Muscle layer of colon (tissue), 2 donors: Measurements from ENCODE around the gene ZNF133.

Experiments used
- H3K27ac ChIP-seq: one replicate; pipeline ENCODE4 v1.7.0; 2013; ENCODE audit warnings: low read depth, mild to moderate bottlenecking, low read length, moderate library complexity
- H3K27me3 ChIP-seq, 2 donors: one replicate each; pipeline ENCODE4 v1.7.0; 2013; ENCODE audit warnings: low read length in 2 of 2, mild to moderate bottlenecking in 2 of 2; ENCODE audit not compliant: insufficient read depth in 2 of 2, control insufficient read depth in 1 of 2
- H3K36me3 ChIP-seq: one replicate; pipeline ENCODE4 v1.7.0; 2013; ENCODE audit warnings: mild to moderate bottlenecking, low read length; ENCODE audit not compliant: insufficient read depth
- H3K4me1 ChIP-seq: one replicate; pipeline ENCODE4 v1.7.0; 2013; ENCODE audit warnings: mild to moderate bottlenecking, low read length; ENCODE audit not compliant: insufficient read depth
- H3K4me3 ChIP-seq, 2 donors: one replicate each; pipeline ENCODE4 v1.7.0; 2013; ENCODE audit warnings: low read length in 2 of 2, low read depth in 1 of 2, mild to moderate bottlenecking in 1 of 2, moderate library complexity in 1 of 2
- H3K9ac ChIP-seq: one replicate; pipeline ENCODE4 v1.7.0; 2013; ENCODE audit warnings: low read length
- H3K9me3 ChIP-seq: one replicate; pipeline ENCODE4 v1.7.0; 2013; ENCODE audit warnings: mild to moderate bottlenecking, low read length
- donor health status: abdominal sarcoma.
- donor health status: Adenocarcinoma of cecum.

ZNF133 gene

DNA sequence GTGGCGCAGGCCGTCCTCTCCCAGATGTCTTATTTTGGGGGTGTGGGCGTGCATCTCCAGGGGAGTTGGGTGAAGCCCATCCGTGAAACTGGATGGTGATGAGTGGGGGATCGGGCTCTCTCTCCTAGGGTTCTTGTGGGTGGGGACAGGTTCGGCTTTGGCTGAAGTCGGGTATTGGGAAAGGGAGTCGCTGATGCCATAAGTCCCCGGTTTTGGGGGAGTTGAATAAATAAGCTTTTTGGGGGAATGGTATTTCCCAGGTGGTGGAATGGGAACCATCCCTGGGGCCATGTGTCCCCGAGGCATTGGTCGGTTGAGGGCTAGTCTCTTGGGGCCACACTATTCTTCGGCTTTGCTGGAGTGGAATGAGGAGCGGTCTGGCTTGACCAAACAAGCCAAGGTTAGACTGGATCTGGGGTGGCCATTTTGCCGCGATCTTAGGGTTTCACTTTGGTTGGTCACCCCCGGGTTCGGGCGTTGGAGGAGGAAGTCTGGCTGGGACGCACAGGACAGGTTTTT is 481 bp downstream of the ZNF133 start:
- Histone ChIP-seq H3K36me3 (peaks cover 13% of the 10 kb centered on the region), H3K27ac (peak overlapping the region; percentile 87), H3K4me3 (peak overlapping the region; percentile 75 to 98), H3K4me1 (peaks cover 13% of the 10 kb centered on the region), H3K27me3 (no peaks in the 10 kb centered on the region), H3K9ac (peak overlapping the region; percentile 64), H3K9me3 (peaks cover 10% of the 10 kb centered on the region)

DNA sequence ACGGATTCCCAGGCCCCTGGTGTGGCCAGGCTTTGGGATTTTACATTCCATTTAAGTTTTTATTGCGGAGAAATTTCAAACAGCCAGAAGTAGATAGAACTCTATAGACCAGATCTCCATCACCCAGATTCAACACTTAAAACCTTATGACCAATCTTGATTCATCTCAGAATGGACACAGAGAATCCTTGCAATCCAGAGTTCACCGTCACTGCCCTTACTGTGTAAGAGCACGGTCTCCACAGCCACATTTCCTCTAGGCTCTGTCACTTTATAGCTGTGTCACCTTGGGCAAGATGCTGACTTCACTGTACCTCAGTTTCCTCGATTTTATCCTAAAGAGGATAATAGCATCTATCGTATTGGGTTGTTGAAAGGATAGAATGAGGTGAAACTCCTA is 979 bp downstream of the ZNF133 start:
- peak overlapping the region; percentile 87 for H3K27ac ChIP-seq
- peak overlapping the region; percentile 75 to 98 for H3K4me3 ChIP-seq
- H3K9me3 ChIP-seq, result peaks cover 6% of the 10 kb centered on the region
- peaks cover 13% of the 10 kb centered on the region for H3K36me3 ChIP-seq
- no peaks in the 10 kb centered on the region for H3K27me3 ChIP-seq
- peaks cover 13% of the 10 kb centered on the region for H3K4me1 ChIP-seq
- peak overlapping the region; percentile 64 for H3K9ac ChIP-seq

DNA sequence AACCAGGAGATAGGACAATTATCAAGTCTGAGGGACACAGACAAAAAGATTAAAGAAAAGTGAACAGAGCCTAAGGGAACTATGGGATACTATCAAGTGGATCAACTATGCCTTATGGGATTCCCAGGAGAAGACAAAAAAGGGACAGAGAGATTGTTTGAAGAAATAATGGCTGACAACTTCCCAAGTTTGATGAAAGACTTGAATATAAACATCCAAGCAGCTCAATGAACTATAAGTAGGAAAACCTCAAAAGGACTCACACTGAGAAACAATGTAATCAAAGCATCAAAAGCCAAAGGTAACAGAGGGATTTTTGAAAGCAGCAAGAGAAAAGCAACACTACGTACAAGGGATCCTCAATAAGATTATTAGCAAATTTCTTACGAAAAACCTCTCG is 11.0 kb downstream of the ZNF133 start:
- H3K36me3 ChIP-seq, result peaks cover 10% of the 10 kb centered on the region
- H3K9ac ChIP-seq, result no peak overlapping the region
- no peak overlapping the region for H3K4me3 ChIP-seq
- no peak overlapping the region for H3K27ac ChIP-seq
- H3K27me3 ChIP-seq, result no peaks in the 10 kb centered on the region
- no peaks in the 10 kb centered on the region for H3K4me1 ChIP-seq
- H3K9me3 ChIP-seq, result no peaks in the 10 kb centered on the region

DNA sequence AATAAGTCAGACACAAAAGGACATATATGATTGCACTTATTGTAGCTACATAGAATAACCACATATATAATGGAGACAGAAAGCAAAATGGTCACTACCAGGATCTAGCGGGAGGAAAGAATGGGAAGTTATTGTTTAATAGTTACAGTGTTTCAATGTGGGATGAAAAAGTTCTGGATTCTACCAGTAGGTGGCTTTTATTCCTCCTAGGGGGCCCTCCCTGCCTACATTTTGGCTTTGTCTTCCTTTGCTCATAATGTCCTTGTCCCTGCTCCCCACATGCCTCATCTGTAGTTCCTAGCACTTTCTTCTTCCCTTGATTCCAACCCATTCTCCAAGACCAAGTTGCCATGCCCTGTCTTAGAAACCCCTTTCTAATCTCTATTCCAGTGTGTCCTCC is 16.3 kb downstream of the ZNF133 start:
- Histone ChIP-seq H3K4me3 (no peak overlapping the region), H3K4me1 (no peaks in the 10 kb centered on the region), H3K27me3 (no peaks in the 10 kb centered on the region), H3K27ac (no peak overlapping the region), H3K9ac (no peak overlapping the region), H3K36me3 (peaks cover 14% of the 10 kb centered on the region), H3K9me3 (no peaks in the 10 kb centered on the region)

DNA sequence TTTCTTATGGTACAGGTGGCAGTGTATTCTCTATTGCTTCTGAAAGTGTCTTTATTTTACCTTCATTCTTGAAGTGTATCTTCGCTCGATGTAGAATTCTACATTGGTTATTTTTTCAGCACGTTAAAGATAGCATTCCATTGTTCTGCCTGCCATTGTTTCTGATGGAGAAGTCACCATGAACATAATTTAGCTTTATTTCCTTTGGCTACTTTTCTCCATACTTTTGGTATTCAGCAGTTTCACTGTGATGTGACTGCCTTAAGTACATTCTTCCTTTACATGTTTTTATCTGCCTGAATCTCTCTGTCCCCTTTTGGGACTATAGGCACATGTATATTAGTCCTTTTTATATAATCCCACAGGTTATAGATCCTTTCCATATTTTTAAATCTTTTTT is 19.0 kb downstream of the ZNF133 start:
- Histone ChIP-seq H3K4me1 (no peaks in the 10 kb centered on the region), H3K36me3 (peaks cover 18% of the 10 kb centered on the region), H3K9me3 (no peaks in the 10 kb centered on the region), H3K4me3 (no peak overlapping the region), H3K27ac (no peak overlapping the region), H3K27me3 (no peaks in the 10 kb centered on the region), H3K9ac (no peak overlapping the region)

DNA sequence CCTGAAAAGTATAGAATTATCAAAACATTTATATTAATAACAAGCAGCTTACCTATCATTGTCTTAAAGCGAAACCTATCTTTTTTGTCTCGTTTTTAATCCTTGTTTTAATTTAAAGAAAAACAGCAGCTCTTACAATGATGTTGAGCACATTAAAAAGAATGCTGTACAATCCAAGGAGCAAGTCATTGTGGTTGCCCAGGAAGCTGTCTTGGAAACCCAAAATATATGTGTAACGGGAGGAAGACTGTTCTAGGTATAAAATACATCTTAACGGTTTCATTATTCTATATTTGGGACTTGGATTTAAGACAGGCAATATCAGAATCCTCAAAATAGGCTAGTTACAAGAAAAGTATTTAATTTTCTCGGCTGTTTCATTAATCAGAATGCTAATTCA is 21.7 kb downstream of the ZNF133 start:
- H3K4me1 ChIP-seq, result no peaks in the 10 kb centered on the region
- H3K27me3 ChIP-seq, result no peaks in the 10 kb centered on the region
- H3K9me3 ChIP-seq, result no peaks in the 10 kb centered on the region
- no peak overlapping the region for H3K27ac ChIP-seq
- H3K4me3 ChIP-seq, result no peak overlapping the region
- no peak overlapping the region for H3K9ac ChIP-seq
- peaks cover 23% of the 10 kb centered on the region for H3K36me3 ChIP-seq

DNA sequence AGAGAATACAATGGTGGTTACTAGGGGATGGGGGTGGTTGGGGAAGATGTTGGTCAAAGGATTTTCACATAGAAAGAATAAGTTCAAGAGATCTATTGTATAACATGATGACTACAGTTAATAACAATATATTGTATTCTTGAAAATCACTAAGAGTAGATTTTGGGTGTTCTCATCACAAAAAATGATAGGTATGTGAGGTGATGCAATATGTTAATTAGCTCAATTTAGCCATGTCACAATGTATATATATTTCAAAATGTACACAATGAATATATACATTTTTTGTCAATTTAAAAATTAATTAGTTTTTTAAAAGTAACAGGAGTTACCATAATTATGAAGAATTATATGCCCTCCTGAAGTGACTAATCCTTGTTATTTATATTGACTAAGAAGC is 22.3 kb downstream of the ZNF133 start:
- H3K4me3 ChIP-seq, result no peak overlapping the region
- no peak overlapping the region for H3K27ac ChIP-seq
- no peak overlapping the region for H3K9ac ChIP-seq
- H3K27me3 ChIP-seq, result no peaks in the 10 kb centered on the region
- H3K9me3 ChIP-seq, result no peaks in the 10 kb centered on the region
- peaks cover 25% of the 10 kb centered on the region for H3K36me3 ChIP-seq
- no peaks in the 10 kb centered on the region for H3K4me1 ChIP-seq

DNA sequence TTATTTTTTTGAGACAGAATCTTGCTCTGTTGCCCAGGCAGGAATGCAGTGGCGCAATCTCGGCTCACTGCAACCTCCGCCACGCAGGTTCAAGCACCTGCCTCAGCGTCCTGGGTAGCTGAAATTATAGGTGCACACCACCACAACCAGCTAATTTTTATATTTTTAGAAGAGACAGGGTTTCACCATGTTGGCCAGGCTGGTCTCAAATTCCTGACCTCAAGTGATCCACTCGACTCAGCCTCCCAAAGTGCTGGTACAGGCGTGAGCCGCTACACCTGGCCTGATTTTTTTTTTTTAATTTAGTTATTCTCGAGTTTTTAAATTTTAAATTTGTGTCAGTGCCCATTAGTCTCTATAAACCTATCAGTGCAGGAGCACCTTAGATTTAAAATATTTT is 24.4 kb downstream of the ZNF133 start:
- H3K4me1 ChIP-seq, result no peaks in the 10 kb centered on the region
- no peak overlapping the region for H3K9ac ChIP-seq
- H3K36me3 ChIP-seq, result peaks cover 41% of the 10 kb centered on the region
- no peaks in the 10 kb centered on the region for H3K27me3 ChIP-seq
- H3K27ac ChIP-seq, result no peak overlapping the region
- H3K9me3 ChIP-seq, result no peaks in the 10 kb centered on the region
- no peak overlapping the region for H3K4me3 ChIP-seq

DNA sequence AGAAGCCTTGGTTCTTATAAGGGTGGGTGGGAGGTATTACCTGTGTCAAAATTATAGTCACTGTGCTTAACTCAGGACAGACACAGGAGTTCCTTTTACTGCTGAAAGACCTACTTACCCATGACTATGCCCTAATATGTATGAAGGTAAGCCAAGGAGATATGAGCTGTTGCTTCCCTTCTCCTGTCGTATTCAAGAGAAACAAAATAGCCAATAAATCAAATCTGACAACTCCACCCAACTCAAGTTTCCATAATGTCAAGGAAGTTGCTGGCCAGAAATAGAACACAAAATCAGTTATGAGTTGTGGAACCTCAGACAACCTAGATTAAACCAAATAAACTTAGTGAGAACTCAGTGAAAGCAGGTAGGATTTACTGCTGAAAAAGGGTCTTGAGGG is 25.1 kb downstream of the ZNF133 start:
- Histone ChIP-seq H3K27me3 (no peaks in the 10 kb centered on the region), H3K4me3 (no peak overlapping the region), H3K36me3 (peaks cover 41% of the 10 kb centered on the region), H3K27ac (no peak overlapping the region), H3K4me1 (no peaks in the 10 kb centered on the region), H3K9me3 (no peaks in the 10 kb centered on the region), H3K9ac (no peak overlapping the region)

DNA sequence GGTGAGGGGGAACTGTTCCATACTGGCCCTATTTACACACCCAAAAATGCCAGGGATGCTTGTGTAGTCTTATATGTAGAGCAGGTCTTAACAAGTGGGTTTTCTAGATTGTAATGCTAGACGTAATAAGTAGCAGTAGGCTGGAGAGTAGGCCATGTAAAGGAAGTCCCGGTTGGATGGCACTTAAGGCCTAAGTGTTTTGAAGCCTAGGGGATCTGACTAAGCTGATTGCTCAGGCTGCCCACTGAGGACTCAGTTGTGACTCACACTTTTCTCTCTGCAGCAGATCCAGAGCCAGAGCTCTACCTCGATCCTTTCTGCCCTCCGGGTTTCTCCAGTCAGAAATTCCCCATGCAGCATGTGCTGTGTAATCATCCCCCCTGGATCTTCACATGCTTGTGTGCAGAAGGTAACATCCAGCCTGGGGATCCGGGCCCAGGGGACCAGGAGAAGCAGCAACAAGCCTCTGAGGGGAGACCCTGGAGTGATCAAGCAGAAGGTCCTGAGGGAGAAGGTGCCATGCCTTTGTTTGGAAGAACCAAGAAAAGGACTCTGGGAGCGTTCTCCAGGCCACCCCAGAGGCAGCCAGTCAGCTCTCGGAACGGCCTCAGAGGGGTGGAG is 26.6 kb downstream of the ZNF133 start:
- Histone ChIP-seq H3K27me3 (no peaks in the 10 kb centered on the region), H3K36me3 (peaks cover 29% of the 10 kb centered on the region), H3K27ac (no peak overlapping the region), H3K9ac (no peak overlapping the region), H3K4me3 (no peak overlapping the region), H3K4me1 (no peaks in the 10 kb centered on the region), H3K9me3 (no peaks in the 10 kb centered on the region)

DNA sequence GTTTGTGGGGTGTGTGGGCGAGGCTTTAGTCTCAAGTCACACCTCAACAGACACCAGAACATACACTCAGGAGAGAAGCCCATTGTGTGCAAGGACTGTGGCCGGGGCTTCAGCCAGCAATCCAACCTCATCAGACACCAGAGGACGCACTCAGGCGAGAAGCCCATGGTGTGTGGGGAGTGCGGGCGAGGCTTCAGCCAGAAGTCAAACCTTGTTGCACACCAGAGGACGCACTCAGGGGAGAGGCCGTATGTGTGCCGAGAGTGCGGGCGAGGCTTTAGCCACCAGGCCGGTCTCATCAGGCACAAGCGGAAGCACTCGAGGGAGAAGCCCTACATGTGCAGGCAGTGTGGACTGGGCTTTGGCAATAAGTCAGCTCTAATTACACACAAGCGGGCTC is 27.8 kb downstream of the ZNF133 start:
- no peak overlapping the region for H3K27ac ChIP-seq
- H3K27me3 ChIP-seq, result no peaks in the 10 kb centered on the region
- H3K9ac ChIP-seq, result no peak overlapping the region
- H3K4me1 ChIP-seq, result no peaks in the 10 kb centered on the region
- H3K36me3 ChIP-seq, result peaks cover 28% of the 10 kb centered on the region
- H3K4me3 ChIP-seq, result no peak overlapping the region
- H3K9me3 ChIP-seq, result no peaks in the 10 kb centered on the region

DNA sequence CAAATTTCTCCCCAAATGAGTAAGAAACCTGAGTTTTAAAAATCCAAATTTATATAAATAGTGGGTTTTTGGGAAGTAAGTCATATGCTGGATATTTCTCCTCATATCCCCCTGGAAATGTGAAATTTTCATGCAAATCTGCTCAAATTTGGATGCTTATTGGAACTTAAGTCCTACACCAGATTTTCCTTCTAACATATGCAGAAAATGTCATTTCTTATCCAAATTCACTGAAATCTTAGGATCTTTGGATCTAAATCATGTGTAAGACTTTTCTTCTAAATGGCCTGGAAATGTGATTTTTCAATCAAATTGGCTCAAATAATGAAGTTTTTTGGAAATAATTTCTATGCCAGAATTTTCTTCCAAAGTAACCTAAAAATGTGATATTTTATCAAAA is 33.0 kb downstream of the ZNF133 start:
- H3K4me1 ChIP-seq, result no peaks in the 10 kb centered on the region
- no peaks in the 10 kb centered on the region for H3K9me3 ChIP-seq
- H3K27me3 ChIP-seq, result no peaks in the 10 kb centered on the region
- no peak overlapping the region for H3K4me3 ChIP-seq
- H3K27ac ChIP-seq, result no peak overlapping the region
- no peak overlapping the region for H3K9ac ChIP-seq
- H3K36me3 ChIP-seq, result peaks cover 10% of the 10 kb centered on the region
